ENCODE data around the gene PHLDA3. TPM values are rescaled to one million over a fixed set of nuclear protein-coding genes. Genes with fewer than 3 reads are reported as not detected.

PHLDA3 gene
- total and polyA plus RNA-seq, 2 of the 13 experiments (the other 11 are each of a cell fraction or from before 2014, with no cell fraction given), result 16.7 to 33.6 TPM

DNA sequence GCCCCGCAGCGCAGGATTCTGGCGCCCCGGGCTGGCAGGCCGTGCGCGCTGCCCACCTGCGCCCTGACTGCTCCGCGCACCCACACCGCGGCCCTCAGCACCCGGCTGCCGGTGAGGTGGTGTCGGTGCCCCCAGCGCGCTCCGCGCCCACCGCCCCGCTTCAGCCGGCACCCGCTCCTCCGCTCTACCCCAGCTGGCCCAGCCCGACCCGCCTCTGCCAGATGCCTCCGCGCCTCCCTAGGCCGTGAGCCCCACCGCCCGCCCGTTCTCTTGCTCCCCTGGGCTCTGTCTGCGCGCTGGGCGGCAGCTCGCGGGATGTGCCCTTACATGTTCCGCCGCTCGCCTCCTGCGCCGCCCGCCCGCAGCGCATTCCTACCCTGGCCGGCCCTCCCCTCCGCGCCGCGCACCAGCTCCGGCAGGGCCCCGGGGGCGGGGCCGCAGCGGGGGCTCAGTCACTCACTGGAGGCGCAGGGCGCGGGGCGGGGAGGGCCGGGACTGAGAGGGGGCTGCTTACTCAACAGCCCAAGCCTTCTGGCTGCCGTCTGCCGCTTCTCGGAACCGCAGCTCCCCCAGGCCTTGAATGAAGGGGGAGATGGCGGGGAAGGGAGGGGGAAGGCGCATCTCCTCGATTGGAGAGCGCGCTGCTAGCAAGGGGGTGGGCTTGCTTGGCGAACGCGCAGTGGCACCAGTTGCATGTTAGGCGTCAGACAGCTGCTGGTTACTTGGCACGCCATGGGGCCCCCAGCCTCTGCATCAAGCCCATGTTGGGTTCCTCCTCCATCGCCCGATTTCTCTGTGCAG is at the start of gene PHLDA3 (continued):
- TF ChIP-seq, protein P1, sequence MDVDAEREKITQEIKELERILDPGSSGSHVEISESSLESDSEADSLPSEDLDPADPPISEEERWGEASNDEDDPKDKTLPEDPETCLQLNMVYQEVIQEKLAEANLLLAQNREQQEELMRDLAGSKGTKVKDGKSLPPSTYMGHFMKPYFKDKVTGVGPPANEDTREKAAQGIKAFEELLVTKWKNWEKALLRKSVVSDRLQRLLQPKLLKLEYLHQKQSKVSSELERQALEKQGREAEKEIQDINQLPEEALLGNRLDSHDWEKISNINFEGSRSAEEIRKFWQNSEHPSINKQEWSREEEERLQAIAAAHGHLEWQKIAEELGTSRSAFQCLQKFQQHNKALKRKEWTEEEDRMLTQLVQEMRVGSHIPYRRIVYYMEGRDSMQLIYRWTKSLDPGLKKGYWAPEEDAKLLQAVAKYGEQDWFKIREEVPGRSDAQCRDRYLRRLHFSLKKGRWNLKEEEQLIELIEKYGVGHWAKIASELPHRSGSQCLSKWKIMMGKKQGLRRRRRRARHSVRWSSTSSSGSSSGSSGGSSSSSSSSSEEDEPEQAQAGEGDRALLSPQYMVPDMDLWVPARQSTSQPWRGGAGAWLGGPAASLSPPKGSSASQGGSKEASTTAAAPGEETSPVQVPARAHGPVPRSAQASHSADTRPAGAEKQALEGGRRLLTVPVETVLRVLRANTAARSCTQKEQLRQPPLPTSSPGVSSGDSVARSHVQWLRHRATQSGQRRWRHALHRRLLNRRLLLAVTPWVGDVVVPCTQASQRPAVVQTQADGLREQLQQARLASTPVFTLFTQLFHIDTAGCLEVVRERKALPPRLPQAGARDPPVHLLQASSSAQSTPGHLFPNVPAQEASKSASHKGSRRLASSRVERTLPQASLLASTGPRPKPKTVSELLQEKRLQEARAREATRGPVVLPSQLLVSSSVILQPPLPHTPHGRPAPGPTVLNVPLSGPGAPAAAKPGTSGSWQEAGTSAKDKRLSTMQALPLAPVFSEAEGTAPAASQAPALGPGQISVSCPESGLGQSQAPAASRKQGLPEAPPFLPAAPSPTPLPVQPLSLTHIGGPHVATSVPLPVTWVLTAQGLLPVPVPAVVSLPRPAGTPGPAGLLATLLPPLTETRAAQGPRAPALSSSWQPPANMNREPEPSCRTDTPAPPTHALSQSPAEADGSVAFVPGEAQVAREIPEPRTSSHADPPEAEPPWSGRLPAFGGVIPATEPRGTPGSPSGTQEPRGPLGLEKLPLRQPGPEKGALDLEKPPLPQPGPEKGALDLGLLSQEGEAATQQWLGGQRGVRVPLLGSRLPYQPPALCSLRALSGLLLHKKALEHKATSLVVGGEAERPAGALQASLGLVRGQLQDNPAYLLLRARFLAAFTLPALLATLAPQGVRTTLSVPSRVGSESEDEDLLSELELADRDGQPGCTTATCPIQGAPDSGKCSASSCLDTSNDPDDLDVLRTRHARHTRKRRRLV (CRISPR knock-in tag; IDR thresholded peaks at IDR 0.05), result no peak
- TF ChIP-seq ZNF704 (CRISPR knock-in tag; IDR thresholded peaks at IDR 0.05; ENCODE audit: borderline replicate concordance) (no peak; the same call in 1 of the 2 replicates), DR1 (CRISPR knock-in tag; IDR thresholded peaks at IDR 0.05) (no peak), KDM6A (CRISPR knock-in tag; IDR thresholded peaks at IDR 0.05; ENCODE audit: low read depth) (0 out of 2 replicates have a peak, but pooled peaks have one; percentile 17), ZNF460 (CRISPR knock-in tag; IDR thresholded peaks at IDR 0.05; ENCODE audit: borderline replicate concordance) (no peak), ATF7-NPFF (CRISPR knock-in tag; IDR thresholded peaks at IDR 0.05; ENCODE audit: low read depth) (peak; percentile 74), ZNF207 (IDR thresholded peaks at IDR 0.05; ENCODE audit: borderline replicate concordance) (no peak), TIGD3 (CRISPR knock-in tag; IDR thresholded peaks at IDR 0.05; ENCODE audit: borderline replicate concordance) (no peak), IRX3 (CRISPR knock-in tag; IDR thresholded peaks at IDR 0.05; ENCODE audit: borderline replicate concordance, low read depth) (peak; percentile 38; the same call in 1 of the 2 replicates), GABPB1 (CRISPR knock-in tag; IDR thresholded peaks at IDR 0.05) (peak; percentile 34; the same call in 1 of the 2 replicates), XRCC5 (optimal IDR thresholded peaks at IDR 0.05; ENCODE audit: low read length) (peak; percentile 74), ZNF256 (CRISPR knock-in tag; conservative IDR thresholded peaks at IDR 0.05) (no peak), SRSF4 (IDR thresholded peaks at IDR 0.05; ENCODE audit: low read depth, low read length, poor library complexity, severe bottlenecking) (no peak), ZNF577 (CRISPR knock-in tag; IDR thresholded peaks at IDR 0.05; ENCODE audit: borderline replicate concordance, low read depth) (no peak), MEIS2 (CRISPR knock-in tag; IDR thresholded peaks at IDR 0.05) (peak; percentile 20; the same call in 1 of the 2 replicates), ZNF639 (CRISPR knock-in tag; conservative IDR thresholded peaks at IDR 0.05) (no peak), AHR (CRISPR knock-in tag; IDR thresholded peaks at IDR 0.05) (no peak), ZNF232 (CRISPR knock-in tag; IDR thresholded peaks at IDR 0.05; ENCODE audit: borderline replicate concordance) (no peak), TBL1XR1 (IDR thresholded peaks at IDR 0.05; ENCODE audit: borderline replicate concordance, low read length, partially characterized antibody) (no peak), ZNF788 (CRISPR knock-in tag; IDR thresholded peaks at IDR 0.05; ENCODE audit: borderline replicate concordance) (peak; percentile 46; the same call in 1 of the 2 replicates)
